Right lobe of liver (tissue), 4 donors: ENCODE measurements around the gene CXCR4.

Experiments used
- CTCF ChIP-seq, 4 donors: fragments of 200-600 bp in 3 of 4; fragments of 450-650 bp in 1 of 4; IDR thresholded peaks; one replicate each; pipeline versions ENCODE4 v1.5.1 to v1.8.0; 2016 to 2022; ENCODE audit warnings: antibody characterized with exemption in 4 of 4, mild to moderate bottlenecking in 2 of 4
- POLR2A ChIP-seq: fragments of 450-650 bp; IDR thresholded peaks from one replicate; pipeline ENCODE4 v1.6.1; 2017; ENCODE audit warnings: antibody characterized with exemption, mild to moderate bottlenecking
- donor health status: DM: no; HTN: no; CAD: no.
- donor health status: DM: no; HTN: no; CAD: no.
- donor health status: DM: no; HTN: yes; CAD: no.

DNA sequence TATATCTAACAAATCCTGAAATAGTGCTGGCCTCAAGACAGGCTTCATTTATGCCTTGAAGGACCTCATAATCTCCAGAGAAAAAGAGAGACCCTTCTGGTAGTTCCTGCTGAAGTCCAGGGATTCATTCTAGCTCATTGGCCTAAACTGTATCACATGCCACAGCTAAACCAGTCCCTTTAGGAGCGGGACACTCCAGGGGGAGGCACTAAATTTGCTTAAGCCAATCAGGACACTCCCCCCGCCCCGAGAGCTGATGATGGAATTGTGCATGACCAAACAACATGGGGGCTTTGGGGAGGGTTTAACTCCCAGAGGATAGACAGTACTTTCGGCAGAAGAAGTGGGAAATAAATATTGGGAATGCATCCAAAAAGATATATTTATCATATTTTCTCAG, 36.4 kb upstream of the CXCR4 start:
- no peak for TF ChIP-seq CTCF (IDR thresholded peaks at IDR 0.05)
- no peak for TF ChIP-seq POLR2A
